Measurements from ENCODE around the gene SLC4A4.

SLC4A4 gene

DNA sequence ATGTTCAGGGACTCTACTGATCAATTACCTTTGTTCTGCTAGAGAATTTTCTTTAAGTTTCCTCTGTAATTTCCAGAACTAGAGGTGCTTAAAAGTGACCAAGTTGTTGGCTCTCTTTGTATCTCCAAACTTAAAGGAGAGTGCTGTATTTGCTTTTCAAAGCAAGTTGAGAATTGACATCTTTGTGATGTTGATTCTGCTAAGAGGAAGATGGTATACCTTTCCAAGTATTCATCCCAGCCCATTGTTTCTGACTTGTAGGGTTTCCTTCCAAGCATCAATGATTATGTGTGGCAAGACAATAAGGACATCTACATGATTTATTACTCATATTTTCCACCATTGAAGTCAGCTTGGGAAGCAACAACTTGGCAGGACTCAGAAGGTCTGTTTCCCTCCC lies 254.5 kb downstream of the SLC4A4 start:
- Histone ChIP-seq H4K8ac (ENCODE audit: low read length) (no peak overlapping the region), H3K27ac (ENCODE audit: low read length, poor library complexity, severe bottlenecking) (no peak overlapping the region), H3K4ac (ENCODE audit: low read depth in 1 of 2, low read length in 2 of 2) (no peak overlapping the region), H3K36me3 (ENCODE audit: control insufficient read depth in 1 of 2, insufficient read depth in 2 of 2, low read depth in 1 of 2, low read length in 2 of 2) (no peaks in the 10 kb centered on the region), H3K79me1 (replicated peaks; ENCODE audit: low read length, poor library complexity, severe bottlenecking) (no peaks in the 10 kb centered on the region), H3K27me3 (ENCODE audit: control insufficient read depth in 1 of 2, insufficient read depth in 1 of 2, low read length in 2 of 2) (no peaks in the 10 kb centered on the region), H2BK5ac (ENCODE audit: low read depth, low read length, poor library complexity, severe bottlenecking) (no peak overlapping the region), H2BK12ac (ENCODE audit: low read length in 2 of 2) (no peak overlapping the region), H2AK5ac (ENCODE audit: low read length, severe bottlenecking) (no peak overlapping the region), H3K23ac (ENCODE audit: low read length in 2 of 2) (no peak overlapping the region), H3K18ac (ENCODE audit: low read depth in 1 of 2, low read length in 2 of 2) (no peak overlapping the region), H2BK15ac (ENCODE audit: low read depth, poor library complexity, severe bottlenecking) (no peak overlapping the region), H3K9me3 (ENCODE audit: control insufficient read depth, low read length) (no peaks in the 10 kb centered on the region), H2AFZ (ENCODE audit: low read depth, low read length) (no peak overlapping the region), H3K4me3 (ENCODE audit: insufficient read depth in 1 of 2, low read depth in 1 of 2, low read length in 2 of 2) (no peak overlapping the region), H3K9ac (ENCODE audit: low read length) (no peak overlapping the region), H3K14ac (ENCODE audit: low read length in 2 of 2) (no peak overlapping the region), H4K91ac (ENCODE audit: low read length) (no peak overlapping the region), H3K4me1 (ENCODE audit: control insufficient read depth, insufficient read depth, low read depth, low read length) (no peaks in the 10 kb centered on the region), H2BK120ac (ENCODE audit: low read depth, low read length) (no peak overlapping the region), H3K4me2 (ENCODE audit: low read length, poor library complexity, severe bottlenecking) (no peak overlapping the region)
- DNase-seq: no peak

DNA sequence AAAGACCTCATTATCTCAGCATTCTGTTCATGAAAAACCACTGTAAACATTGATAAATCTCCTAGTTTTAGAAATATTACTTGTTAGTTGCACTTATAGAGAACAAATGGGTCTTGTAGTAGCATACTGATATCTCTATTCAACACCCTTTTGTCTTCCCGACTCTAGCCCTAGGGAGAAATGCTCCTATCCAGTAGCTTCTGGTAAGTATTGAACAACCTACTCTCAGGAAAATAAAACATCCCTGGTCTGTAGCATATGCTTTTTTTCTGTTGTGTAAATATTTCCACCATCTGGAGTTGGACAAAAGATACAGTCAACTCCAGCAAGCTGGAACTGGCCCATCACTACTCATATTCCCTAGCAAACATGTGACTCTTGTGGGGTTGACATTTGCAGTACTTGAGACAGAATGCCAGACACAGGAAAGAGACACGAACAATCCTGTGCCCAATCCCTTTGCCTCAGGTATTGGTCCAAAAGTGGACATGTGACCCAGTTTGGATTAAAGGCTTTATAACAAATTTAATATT lies 256.8 kb downstream of the SLC4A4 start:
- Histone ChIP-seq H4K8ac (ENCODE audit: low read length) (no peak overlapping the region), H3K27ac (ENCODE audit: low read length, poor library complexity, severe bottlenecking) (no peak overlapping the region), H3K9ac (ENCODE audit: low read length) (no peak overlapping the region), H3K27me3 (ENCODE audit: control insufficient read depth in 1 of 2, insufficient read depth in 1 of 2, low read length in 2 of 2) (no peaks in the 10 kb centered on the region), H3K4me3 (ENCODE audit: insufficient read depth in 1 of 2, low read depth in 1 of 2, low read length in 2 of 2) (no peak overlapping the region), H4K91ac (ENCODE audit: low read length) (no peak overlapping the region), H3K23ac (ENCODE audit: low read length in 2 of 2) (no peak overlapping the region), H3K9me3 (ENCODE audit: control insufficient read depth, low read length) (no peaks in the 10 kb centered on the region), H3K4me1 (ENCODE audit: control insufficient read depth, insufficient read depth, low read depth, low read length) (no peaks in the 10 kb centered on the region), H3K4ac (ENCODE audit: low read depth in 1 of 2, low read length in 2 of 2) (no peak overlapping the region), H3K79me1 (replicated peaks; ENCODE audit: low read length, poor library complexity, severe bottlenecking) (no peaks in the 10 kb centered on the region), H2AFZ (ENCODE audit: low read depth, low read length) (no peak overlapping the region), H3K18ac (ENCODE audit: low read depth in 1 of 2, low read length in 2 of 2) (peak overlapping the region in 1 of 2 experiments; percentile 50), H3K4me2 (ENCODE audit: low read length, poor library complexity, severe bottlenecking) (no peak overlapping the region), H2BK15ac (ENCODE audit: low read depth, poor library complexity, severe bottlenecking) (no peak overlapping the region), H2BK5ac (ENCODE audit: low read depth, low read length, poor library complexity, severe bottlenecking) (no peak overlapping the region), H2BK12ac (ENCODE audit: low read length in 2 of 2) (no peak overlapping the region), H2BK120ac (ENCODE audit: low read depth, low read length) (no peak overlapping the region), H2AK5ac (ENCODE audit: low read length, severe bottlenecking) (no peak overlapping the region), H3K14ac (ENCODE audit: low read length in 2 of 2) (no peak overlapping the region), H3K36me3 (ENCODE audit: control insufficient read depth in 1 of 2, insufficient read depth in 2 of 2, low read depth in 1 of 2, low read length in 2 of 2) (no peaks in the 10 kb centered on the region)
- 83% methylated on average over 1 of the region's 2 CpGs for WGBS
- DNase-seq: peak; percentile 38

- Histone ChIP-seq H3K23ac (ENCODE audit: low read length in 2 of 2) (no peak overlapping the region), H3K4me2 (ENCODE audit: low read length, poor library complexity, severe bottlenecking) (no peak overlapping the region), H2BK120ac (ENCODE audit: low read depth, low read length) (no peak overlapping the region), H4K8ac (ENCODE audit: low read length) (no peak overlapping the region), H3K79me1 (replicated peaks; ENCODE audit: low read length, poor library complexity, severe bottlenecking) (no peaks in the 10 kb centered on the region), H2BK5ac (ENCODE audit: low read depth, low read length, poor library complexity, severe bottlenecking) (no peak overlapping the region), H3K9ac (ENCODE audit: low read length) (no peak overlapping the region), H3K4me3 (ENCODE audit: insufficient read depth in 1 of 2, low read depth in 1 of 2, low read length in 2 of 2) (no peak overlapping the region), H3K4ac (ENCODE audit: low read depth in 1 of 2, low read length in 2 of 2) (no peak overlapping the region), H3K18ac (ENCODE audit: low read depth in 1 of 2, low read length in 2 of 2) (no peak overlapping the region), H2AFZ (ENCODE audit: low read depth, low read length) (no peak overlapping the region), H2BK15ac (ENCODE audit: low read depth, poor library complexity, severe bottlenecking) (no peak overlapping the region), H3K36me3 (ENCODE audit: control insufficient read depth in 1 of 2, insufficient read depth in 2 of 2, low read depth in 1 of 2, low read length in 2 of 2) (no peaks in the 10 kb centered on the region), H3K27me3 (ENCODE audit: control insufficient read depth in 1 of 2, insufficient read depth in 1 of 2, low read length in 2 of 2) (no peaks in the 10 kb centered on the region), H4K91ac (ENCODE audit: low read length) (no peak overlapping the region), H2AK5ac (ENCODE audit: low read length, severe bottlenecking) (no peak overlapping the region), H2BK12ac (ENCODE audit: low read length in 2 of 2) (no peak overlapping the region), H3K4me1 (ENCODE audit: control insufficient read depth, insufficient read depth, low read depth, low read length) (peaks cover 4% of the 10 kb centered on the region), H3K14ac (ENCODE audit: low read length in 2 of 2) (no peak overlapping the region), H3K9me3 (ENCODE audit: control insufficient read depth, low read length) (no peaks in the 10 kb centered on the region), H3K27ac (ENCODE audit: low read length, poor library complexity, severe bottlenecking) (no peak overlapping the region)
- 95% methylated on average over 2 of the region's 3 CpGs for WGBS
- DNase-seq: no peak
Observed at GRCh38 chr4:71599578-71599977, 260.8 kb downstream of the SLC4A4 start.

DNA sequence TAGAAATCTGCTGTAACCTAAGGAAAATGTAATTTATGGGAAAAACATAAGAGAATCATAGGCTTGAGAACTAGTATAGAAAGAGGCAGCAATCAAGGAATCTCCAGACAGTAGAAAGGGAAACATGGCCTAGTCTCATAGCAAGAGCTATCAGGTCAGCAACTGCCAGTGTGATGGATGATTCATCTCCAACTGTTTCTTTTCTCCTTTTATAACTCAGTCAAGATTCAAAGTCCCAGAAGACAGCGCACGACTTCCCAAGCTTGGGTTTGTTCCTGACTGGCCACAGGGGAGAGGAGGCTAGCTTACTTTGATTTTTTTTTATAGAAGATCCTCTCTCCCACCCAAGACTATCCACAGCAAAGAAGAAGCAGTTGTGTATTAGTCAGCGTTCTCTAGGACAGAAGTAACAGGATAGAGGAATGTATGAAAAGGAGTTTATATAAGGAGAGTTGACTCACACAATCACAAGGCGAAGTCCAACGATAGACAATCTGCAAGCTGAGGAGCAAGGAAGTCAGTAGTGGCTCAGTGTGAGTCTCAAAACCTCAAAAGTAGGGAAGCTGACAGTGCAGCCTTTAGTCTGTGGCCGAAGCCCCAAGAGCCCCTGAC lies 263.6 kb downstream of the SLC4A4 start:
- H3K79me1 ChIP-seq (replicated peaks; ENCODE audit: low read length, poor library complexity, severe bottlenecking): no peaks in the 10 kb centered on the region
- no peaks in the 10 kb centered on the region for H3K36me3 ChIP-seq (ENCODE audit: control insufficient read depth in 1 of 2, insufficient read depth in 2 of 2, low read depth in 1 of 2, low read length in 2 of 2)
- no peak overlapping the region for H2BK12ac ChIP-seq (ENCODE audit: low read length in 2 of 2)
- H4K91ac ChIP-seq (ENCODE audit: low read length): no peak overlapping the region
- H2BK120ac ChIP-seq (ENCODE audit: low read depth, low read length): peak overlapping the region; percentile 54
- H4K8ac ChIP-seq (ENCODE audit: low read length): peak overlapping the region; percentile 79
- H3K27ac ChIP-seq (ENCODE audit: low read length, poor library complexity, severe bottlenecking): peak overlapping the region; percentile 36
- H3K4me3 ChIP-seq (ENCODE audit: insufficient read depth in 1 of 2, low read depth in 1 of 2, low read length in 2 of 2): no peak overlapping the region
- H3K14ac ChIP-seq (ENCODE audit: low read length in 2 of 2): no peak overlapping the region
- no peak overlapping the region for H2BK5ac ChIP-seq (ENCODE audit: low read depth, low read length, poor library complexity, severe bottlenecking)
- H3K9me3 ChIP-seq (ENCODE audit: control insufficient read depth, low read length): no peaks in the 10 kb centered on the region
- peaks cover 4% of the 10 kb centered on the region for H3K4me1 ChIP-seq (ENCODE audit: control insufficient read depth, insufficient read depth, low read depth, low read length)
- no peak overlapping the region for H3K23ac ChIP-seq (ENCODE audit: low read length in 2 of 2)
- peak overlapping the region; percentile 28 to 37 for H3K18ac ChIP-seq (ENCODE audit: low read depth in 1 of 2, low read length in 2 of 2)
- no peak overlapping the region for H2AK5ac ChIP-seq (ENCODE audit: low read length, severe bottlenecking)
- no peak overlapping the region for H3K9ac ChIP-seq (ENCODE audit: low read length)
- H3K4ac ChIP-seq (ENCODE audit: low read depth in 1 of 2, low read length in 2 of 2): peak overlapping the region in 1 of 2 experiments; percentile 89
- H2BK15ac ChIP-seq (ENCODE audit: low read depth, poor library complexity, severe bottlenecking): no peak overlapping the region
- no peak overlapping the region for H3K4me2 ChIP-seq (ENCODE audit: low read length, poor library complexity, severe bottlenecking)
- whole genome bisulfite sequencing: 11% methylated on average over 4 of the region's 6 CpGs
- no peak overlapping the region for H2AFZ ChIP-seq (ENCODE audit: low read depth, low read length)
- peak; percentile 91 for DNase-seq
- no peaks in the 10 kb centered on the region for H3K27me3 ChIP-seq (ENCODE audit: control insufficient read depth in 1 of 2, insufficient read depth in 1 of 2, low read length in 2 of 2)

All from mesenchymal stem cell (in vitro differentiated cells and primary cell).